Activated CD4-positive, CD25-positive, alpha-beta regulatory T cell treated with anti-CD3 and anti-CD28 coated beads, Interleukin-2, amount 50 U/mL, for 72 hours (primary cell): ENCODE measurements around the gene GPR68.
"Not testable (repeated sequence)": the region's sequence is repeated elsewhere in the genome, so short reads cannot be mapped to it uniquely, and the experiment has no call there.

Source experiments
- DNase-seq: peaks from one replicate; pipeline ENCODE4 v3.0.0; 2021

GPR68 gene

DNA sequence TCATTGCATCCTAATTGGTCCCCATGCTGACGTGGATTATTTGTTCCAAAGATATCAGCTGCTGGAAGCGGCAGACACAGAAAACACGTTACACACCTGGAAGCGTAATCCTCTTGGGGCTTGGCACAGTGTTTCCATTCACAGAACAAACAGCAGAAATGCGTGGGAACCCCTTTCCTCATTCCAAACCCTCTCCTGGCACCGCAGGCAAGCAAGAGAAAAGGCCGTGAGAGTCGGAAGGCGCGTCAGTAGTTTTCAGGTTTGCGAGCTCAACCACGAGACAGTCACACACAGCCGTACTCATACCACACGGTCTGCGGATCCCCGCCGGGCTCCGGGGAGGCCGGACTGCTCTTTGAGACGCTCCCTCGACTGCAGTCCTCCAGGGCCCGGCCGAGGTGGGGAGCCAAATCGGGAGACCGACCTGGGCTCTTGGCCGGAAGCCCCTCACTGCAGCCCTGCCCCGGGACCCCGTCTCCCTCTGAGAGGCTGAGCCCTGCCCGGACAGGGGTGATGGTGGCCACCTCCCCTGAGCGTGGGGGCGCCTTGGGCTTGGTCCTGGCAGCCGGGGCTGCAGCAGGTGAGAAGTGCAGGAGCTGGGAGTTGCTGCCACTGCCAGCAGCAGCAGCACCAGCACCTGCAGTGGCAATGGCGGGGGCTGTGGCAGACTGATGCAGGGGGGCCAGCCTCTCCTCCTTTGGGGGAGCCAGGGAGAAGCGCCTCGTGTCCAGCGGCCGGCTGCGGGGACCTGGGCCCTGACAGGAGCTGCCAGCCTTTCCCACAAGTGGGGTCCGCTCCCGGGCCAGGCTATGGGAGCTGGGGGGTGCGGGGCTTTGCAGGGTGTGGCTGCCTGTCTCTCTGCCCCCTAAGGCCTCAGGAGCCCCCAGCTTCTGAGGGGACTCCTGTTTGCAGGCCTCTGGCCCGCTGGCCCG lies 28.1 kb upstream of the GPR68 start:
- no peak for DNase-seq

DNA sequence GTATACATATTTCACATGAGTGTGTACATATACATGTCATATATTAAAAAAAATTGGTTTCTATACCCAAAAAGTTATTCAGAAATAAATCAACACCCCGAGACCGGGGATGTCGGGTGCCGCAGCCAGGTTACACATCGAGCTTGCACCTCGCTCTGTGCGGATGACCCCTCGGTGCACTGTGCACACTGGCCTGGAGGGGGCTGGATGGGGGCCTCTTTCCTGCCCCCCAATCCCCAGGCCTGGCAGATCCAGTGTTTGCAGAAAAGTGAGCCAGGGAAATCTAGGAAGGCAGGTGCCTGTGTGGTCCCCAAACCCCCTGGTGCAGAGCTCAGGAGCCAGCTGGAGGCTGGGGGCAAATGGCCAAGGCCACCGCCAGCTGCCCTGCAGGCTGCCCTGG lies 27.1 kb upstream of the GPR68 start:
- no peak for DNase-seq

DNA sequence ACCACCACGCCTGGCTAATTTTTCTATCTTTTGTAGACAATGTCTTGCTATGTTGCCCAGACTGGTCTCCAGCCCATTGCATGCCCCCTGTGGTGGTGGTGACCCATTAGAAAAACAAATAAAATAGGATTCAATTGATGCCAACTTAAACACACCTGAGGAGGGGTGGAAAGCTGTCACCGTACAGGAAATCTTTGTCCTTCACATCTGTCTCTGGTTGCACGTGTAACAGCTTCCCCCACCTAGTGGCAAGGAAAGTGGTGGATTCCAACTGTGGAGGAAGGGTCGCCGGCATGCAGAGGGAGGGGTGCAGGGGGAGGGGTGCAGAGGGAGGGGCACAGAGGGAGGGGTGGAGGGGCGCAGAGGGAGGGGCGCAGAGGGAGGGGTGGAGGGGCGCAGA lies 26.1 kb upstream of the GPR68 start:
- DNase-seq = no peak

DNA sequence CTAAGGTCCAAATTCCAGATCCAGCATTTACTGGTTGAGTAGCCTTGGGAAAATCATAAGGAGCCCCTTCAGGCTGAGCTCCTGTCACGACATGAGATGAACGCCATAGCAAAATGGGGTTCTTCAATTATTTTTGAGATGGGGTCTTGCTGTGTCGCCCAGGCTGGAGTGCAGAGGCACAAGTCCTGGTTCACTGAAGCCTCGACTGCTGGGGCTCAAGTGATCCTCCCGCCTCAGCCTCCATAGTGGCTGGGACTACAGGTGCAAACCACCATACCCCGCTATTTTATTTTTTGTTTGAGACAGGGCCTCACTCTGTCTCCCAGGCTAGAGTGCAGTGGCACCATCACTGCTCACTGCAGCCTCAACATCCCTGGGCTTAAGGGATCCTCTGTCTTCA lies 25.7 kb upstream of the GPR68 start:
- DNase-seq = no peak

DNA sequence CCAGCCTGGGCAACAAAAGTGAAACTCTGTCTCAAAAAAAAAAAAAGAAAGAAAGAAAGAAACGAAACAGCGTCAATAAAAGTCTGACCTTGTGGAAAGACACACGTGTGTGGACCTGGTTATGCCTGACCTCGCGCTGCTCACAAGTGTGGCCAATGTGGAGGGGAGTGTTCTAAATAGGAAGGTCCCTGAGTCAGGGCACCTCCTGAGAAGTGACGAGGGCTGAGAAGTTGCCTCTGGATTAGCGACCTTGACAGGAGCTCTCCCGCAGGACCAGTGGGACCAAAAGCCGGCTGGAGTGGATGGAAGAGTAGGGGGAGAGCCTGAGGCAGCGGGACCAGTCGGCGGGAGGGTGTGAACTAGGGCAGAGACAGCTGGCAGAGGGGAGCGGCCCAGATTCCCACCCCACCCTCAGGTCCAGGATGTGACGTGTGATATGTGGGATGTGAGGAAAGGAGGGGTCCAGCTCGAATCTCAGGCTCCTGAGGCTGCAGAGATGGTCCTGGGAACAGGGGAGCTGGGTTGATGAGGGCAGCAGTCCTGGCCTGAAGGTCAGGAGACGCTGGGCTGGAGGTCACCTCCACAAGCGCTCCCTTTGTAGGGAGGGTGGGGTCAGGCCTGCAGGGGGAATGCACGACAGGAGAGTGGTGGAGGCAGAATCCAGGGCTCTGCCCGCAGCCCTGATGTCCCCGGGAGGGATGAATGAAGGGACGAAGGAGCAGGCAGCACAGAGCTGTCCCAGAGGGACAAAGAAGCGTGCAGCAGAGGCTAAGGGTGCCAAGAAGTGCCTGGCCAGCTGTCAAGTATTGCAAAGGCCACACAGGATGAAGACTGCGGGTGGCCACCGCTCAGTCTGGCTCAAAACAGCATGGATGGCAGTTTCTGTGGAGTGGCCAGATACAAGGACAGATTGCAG lies 24.8 kb upstream of the GPR68 start:
- DNase-seq = no peak

DNA sequence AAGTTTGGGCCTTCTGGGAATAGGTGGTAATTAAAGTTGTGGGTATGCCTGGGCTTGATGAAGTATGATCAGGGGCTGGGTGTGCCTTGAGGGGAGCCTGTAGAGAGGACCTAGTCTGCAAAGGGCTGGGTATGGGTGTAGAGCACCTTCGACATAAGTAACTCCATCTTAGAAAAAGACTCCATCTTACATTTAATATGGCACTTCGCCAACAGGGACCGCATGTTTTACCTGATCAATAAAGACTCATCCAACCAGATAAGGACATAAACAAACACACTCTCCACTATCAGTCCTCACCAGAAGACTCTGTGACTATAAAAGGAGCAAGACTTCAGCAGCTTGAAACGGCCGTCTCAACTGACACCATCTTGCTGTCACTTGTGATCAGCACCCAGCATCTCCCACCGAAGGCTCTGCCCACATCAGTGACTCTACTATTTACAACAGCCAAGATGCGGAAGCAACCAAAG lies 23.5 kb upstream of the GPR68 start:
- no peak for DNase-seq

DNA sequence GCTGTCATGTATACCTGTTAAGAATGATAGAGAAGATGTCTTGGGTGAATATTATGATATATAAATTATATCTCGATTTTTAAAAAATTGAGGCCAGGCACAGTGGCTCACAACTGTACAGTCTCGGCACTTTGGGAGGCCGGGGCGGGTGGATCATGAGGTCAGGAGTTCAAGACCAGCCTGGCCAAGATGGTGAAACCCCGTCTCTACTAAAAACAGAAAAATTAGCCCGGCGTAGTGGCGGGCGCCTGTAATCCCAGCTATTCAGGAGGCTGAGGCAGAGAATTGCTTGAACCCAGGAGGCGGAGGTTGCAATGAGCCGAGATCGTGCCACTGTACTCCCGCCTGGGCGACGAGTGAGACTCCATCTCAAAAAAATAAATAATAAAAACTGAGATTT lies 21.8 kb upstream of the GPR68 start:
- not testable (repeated sequence) for DNase-seq

DNA sequence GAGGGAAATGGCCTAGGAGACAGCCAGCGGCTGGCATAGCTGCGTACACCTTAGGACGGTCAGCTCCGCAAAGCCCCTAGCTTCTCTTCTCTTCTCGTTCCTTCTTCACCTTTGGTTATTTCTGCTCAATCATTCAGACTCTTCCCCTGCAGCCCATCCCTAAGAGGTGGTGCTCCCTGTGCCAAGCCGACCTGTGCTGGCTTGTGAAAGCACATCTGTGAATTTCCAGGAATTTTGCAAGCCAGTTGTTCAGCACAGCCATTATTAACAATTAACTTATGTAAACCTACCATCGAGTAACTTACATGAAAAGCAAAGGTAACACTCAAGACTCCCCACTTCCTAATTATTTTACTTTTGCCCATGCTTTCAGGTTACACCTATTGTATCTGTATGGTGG lies 20.9 kb upstream of the GPR68 start:
- DNase-seq = no peak

DNA sequence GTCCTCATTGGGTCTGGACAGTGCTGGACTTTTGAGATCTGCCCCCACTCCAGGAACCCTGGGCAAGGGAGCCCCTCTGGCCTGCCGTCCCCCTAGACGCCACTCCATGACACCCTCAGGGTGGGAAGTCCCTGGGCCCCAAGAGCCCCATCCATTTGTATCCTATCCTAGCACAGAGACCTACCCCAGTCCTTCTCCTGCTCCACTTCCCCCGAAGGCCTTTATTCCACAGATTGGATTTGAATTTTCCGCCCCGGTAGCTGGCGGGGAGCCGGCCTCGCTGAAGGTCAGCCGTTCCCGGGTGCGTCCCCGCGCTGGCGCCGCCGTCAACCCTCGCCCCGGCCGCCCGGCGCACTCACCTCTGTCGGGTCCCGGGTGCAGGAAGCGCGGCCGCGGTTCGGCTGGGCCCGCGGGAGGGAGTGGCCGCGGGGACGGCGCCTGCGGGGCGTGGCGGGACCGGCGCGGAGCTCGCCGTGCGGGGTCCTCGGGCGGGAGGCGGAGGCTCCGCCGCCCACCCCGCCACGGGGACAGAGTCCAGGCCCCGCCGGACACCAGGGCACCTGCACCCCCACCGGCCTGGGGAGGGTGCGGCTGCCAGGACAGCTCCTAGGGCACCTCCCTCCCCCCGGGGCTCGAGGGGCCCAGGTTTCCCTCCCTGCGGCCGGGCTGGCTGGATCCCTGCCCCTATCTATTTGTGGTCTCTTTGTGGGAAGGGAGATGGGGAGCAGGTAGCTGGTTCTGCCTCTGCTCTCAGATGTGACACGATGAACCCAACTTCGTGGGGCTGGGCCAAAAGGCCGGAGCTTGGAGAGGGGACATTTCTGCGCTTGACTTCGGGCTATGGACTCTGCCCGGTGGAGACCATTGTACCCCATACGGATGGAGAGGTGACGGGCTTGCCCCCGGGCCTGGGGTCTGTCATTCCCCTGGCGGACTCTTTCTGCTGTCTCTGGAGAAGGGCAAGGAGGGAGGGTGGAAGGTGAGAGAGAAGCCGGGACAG lies 19.9 kb upstream of the GPR68 start:
- peak; percentile 51 for DNase-seq

DNA sequence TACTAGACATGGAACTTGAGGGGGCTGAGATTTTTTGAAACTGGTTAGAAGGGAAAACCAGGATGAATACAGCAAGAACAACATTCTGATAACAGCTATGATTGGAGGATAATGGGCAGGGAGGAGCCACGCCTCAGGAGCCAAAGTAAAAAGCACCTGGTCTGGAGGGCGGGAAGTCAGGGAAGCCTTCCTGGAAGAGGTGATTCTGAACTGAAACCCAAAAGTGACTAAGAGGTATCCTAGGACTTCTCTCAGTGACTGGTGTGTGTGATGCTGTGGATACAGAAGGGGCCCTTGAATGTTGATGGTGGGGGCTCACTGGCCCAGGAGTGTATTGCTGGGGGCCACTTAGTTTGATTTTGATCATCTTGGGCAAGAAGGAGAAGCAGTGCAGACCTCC lies 18.8 kb upstream of the GPR68 start:
- DNase-seq = no peak

DNA sequence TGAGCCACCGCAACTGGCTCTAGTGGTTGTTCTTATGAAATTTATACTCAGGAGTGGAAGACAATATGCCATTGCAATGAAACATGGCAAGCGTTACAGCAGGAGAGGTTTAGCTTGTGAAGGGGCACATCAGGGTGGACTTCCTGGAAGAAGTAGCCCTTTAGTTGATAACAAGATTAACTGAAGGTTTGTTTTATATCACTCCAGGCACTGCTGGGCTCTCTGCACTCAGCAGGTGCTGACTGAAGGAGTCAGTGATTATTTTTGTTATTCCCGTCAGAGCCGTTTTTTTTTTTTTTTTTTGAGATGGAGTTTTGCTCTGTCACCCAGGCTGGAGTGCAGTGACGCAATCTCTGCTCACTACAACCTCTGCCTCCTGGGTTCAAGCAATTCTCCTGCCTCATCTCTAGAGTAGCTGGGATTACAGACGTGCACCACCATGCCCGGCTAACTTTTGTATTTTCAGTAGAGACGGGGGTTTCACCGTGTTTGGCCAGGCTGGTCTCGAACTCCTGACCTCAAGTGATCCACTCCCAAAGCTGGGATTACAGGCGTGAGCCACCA lies 17.6 kb upstream of the GPR68 start:
- no peak for DNase-seq

DNA sequence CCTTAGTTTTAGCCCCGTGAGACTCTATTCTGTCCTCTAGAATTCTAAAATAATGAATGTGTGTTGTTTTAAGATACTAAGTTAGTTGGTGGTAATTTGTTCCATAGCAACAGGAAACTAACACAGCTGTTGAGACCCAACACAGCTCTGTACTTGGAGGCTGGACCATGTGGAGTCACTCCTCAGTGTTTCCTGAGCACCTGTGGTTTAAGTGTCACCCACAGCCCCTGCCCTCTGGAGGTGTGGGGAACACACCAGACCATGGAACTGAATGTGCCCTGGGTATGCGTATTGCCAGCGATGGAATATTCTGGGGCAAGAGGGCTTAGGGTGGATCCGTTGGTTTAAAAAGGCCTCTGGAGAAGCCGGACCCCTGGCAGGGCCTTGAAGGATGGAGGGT lies 16.6 kb upstream of the GPR68 start:
- DNase-seq = no peak

DNA sequence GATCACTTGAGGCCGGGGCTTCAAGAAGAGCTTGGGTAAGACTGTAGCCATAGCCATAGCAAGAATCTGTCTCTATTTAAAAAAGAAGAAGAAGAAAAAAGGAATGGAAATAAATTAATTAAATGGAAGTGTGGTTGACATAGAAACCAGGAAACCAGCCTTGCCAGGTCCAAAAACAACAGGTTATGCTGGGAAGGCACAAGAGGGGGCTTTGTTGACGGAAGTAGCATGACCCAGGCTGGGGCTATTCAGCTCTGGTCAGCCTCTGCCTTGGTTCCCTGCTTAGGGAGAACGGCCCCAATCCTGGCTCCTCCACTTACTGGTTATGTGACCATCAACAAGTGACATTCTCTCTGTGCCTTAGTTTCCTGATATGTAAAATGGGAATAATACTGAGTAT lies 14.4 kb upstream of the GPR68 start:
- no peak for DNase-seq

DNA sequence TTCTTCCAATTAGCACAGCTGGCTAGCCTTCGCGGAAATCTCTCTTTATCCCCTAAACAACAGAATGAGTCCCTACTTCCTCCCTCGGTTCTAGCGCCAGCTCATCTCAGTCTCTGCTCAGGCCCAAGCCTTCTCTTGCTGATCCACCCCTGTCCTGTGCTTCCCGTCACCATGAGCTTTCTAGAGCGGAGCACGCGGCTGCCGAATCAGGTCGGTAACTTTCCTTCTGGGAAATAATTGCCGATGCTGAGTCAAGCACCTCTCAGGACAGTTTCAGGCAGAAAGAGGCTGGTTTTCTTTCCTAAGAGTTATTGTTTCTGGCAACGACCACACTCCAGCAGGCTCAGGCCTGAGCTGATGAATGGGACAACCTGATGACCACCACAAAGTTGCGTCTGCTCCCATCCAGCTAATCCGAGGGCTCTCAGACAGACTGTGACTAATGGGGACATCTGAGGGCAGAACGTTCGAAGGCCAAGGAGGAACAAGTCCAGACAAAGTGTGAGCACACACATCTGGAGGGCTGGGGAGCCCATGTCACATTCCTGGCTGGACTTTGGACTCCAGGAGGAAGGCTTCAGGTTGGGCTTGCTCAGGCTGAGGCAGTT lies 13.6 kb upstream of the GPR68 start:
- DNase-seq = no peak

DNA sequence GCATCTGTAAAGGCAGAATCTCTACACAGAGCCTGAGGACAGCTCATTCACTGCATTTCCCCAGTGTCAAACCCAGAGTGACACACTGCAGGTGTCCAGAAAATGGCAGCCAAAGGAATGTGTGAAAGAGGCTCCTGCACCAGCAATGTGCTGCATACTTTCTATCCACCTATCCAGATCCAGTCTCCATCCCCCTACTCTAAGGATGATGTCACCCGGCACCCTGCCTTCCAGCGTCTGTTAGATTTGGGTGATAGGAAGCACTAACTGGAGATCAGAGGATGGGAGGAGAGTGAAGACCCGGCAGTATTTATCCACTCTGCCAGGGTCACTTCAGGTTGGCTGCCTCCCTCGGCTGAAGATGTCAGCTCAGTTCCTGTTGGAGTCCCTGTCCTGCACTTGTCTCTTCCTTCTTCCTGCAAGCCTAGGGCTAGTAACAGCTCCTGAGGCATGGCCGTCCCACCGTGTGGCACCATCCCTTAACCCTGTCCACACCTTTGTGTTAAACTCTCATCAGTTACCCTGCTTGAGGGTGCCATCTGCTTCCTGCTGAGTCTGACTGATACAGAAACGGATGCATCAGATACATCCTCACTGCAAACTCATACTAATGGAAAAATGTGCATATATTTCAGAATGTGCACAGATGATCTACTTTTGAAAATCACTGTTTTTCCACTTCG lies 13.0 kb upstream of the GPR68 start:
- no peak for DNase-seq

DNA sequence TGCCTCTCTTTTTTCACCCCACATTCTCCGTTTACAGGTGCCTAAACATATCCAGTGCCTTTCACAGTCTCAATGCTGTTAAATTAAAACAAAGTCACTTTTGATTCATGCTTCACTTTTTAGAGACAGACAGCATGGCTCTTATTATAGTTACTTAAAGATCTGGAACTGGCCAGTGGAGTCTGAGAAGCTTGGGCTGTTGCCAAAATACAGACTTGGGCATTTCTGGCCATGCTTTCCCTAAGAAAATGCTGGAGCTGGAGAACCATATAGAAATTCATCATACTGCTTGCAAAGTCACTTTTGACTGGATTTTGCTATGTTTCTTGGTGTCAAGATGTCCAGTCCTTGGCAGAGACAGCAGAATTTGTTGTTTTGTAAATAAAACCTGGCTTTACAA lies 12.2 kb upstream of the GPR68 start:
- DNase-seq = no peak

DNA sequence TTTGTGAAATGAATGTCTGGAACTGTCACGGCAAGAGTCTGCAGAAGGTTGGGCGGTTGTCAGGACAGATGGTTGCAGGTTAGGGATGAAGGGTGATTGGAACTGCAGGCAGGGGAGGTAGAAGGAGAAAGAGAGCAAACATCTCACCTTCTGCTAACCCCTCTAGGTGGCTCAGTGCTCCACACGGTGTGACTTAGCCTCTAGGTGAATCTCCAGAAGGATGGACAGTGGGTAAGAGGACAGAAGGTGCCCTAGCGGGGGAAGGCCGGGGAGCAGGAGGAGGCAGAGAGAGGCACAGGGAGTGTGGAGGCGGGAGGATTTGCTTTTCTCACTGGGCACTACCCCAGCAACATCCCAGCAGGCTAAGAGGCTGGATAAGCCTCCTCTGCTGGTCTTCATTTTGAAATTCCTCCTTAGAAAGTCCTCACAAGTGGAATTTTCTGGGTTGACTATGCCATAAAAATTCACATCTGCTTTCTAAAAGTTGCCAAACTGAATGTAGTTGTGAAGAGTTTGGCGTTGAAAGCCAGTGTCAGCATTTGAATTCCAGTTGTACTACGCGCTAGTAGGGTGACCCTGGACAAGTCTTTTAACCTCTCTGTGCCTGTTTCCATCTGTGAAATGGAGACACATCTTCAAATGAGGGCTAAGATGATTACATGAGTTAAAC lies 10.7 kb upstream of the GPR68 start:
- DNase-seq = no peak

DNA sequence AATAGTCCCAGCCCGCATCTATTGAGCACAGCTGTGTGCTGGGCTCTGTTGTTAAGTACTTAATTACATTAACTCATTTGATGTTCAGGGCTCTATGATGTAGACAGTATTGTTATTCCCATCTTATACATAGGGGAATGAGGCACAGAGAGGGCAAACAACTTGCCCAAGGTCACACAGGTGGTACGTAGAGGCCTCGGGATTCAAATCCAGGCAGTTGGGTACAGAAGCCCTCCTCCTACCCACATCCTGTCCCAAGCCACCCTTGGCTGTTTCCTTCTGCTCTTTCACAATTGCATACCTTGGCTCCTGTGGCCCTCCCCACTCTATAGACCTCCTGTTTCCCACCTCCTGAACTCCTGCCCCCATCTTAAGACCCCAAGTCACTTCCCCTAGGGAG lies 10.0 kb upstream of the GPR68 start:
- no peak for DNase-seq

DNA sequence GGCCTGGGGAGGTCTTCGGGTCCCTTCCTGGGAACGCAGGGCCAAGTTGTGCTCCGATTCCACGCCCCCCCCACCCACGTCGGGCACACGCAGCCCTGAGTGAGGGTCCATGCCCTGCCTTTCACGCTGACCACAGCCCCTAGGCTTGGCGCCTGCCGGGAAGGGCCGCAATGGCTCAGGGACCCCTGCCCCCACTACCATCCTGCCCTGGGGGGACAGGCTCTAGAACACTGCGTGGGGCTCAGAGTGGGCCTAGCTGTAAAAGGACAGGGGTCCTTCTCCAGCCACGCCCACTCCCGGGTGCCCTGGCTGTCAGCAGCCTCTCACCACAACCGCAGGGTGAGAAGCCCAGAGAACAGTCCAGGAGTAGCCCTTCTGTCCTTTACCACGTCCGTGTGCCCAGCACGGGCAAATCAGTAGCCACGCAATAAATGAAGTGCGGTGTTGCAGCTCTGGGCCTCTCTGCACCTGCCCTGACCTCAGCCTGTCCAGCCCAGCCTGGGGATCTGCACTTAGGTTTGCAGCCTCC lies 9.4 kb upstream of the GPR68 start:
- no peak for DNase-seq
